Measurements from ENCODE around the gene PTPRM. TPM values are rescaled to one million over a fixed set of nuclear protein-coding genes. Genes with fewer than 3 reads are reported as not detected.

PTPRM gene
- total and polyA plus RNA-seq, 2 of the 8 experiments (the other 6 are each of a cell fraction or from before 2014, with no cell fraction given), result 4.1 to 7.0 TPM

DNA sequence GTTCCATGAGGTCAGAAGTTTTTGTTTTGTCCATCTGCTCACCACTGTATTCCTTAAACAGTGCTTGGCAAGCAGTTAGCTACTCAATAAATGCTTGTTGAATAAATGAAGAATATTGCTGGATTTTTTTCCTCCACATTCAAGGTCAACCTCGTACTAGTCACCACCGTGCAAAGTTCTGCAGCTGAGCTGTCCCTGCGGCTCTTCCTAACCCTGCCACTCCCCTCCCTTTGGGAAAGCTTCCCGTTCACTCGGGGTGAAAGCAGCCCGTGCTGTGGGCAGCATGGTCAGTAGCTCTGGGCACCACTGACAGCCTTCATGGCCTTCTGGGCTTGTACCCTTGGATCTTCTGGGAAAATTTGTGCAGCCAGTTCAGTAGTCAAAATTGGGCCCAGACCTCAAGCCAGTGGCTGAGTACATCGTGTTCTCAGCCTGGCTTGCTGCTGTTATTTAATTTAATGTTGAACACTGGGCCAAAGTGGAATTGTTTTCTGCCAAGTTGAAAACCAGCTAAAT lies 572.8 kb downstream of the PTPRM start:
- no peak overlapping the region for H3K4me3 ChIP-seq (ENCODE audit: extremely low read depth in 1 of 4, insufficient read depth in 2 of 4, low read depth in 3 of 4, low read length in 4 of 4)
- no peak overlapping the region for H2AK5ac ChIP-seq (ENCODE audit: low read depth, low read length)
- H2AFZ ChIP-seq (ENCODE audit: low read length), result no peak overlapping the region
- H4K8ac ChIP-seq (ENCODE audit: extremely low read depth, insufficient read depth, low read length), result no peak overlapping the region
- no peak overlapping the region for H2BK120ac ChIP-seq (replicated peaks; ENCODE audit: low read depth, low read length)
- H3K4me2 ChIP-seq (ENCODE audit: insufficient read depth in 1 of 2, low read depth in 2 of 2, low read length in 2 of 2), result no peak overlapping the region
- no peaks in the 10 kb centered on the region for H3K79me1 ChIP-seq (ENCODE audit: low read depth, low read length)
- CTCF ChIA-PET (ENCODE audit: partially characterized antibody), result no interaction called here
- H3K18ac ChIP-seq (ENCODE audit: extremely low read depth, low read length), result no peak overlapping the region
- POLR2A ChIA-PET (ENCODE audit: partially characterized antibody), result no interaction called here
- H3K9ac ChIP-seq (replicated peaks in 1 of 4; ENCODE audit: extremely low read depth in 1 of 4, low read depth in 3 of 4, low read length in 3 of 4), result no peak overlapping the region
- DNase-seq (ENCODE audit: low read depth in 1 of 2, low spot score in 2 of 2) (no peak), FAIRE-seq (no peak)
- no peak overlapping the region for H3K4ac ChIP-seq (replicated peaks; ENCODE audit: insufficient read length, low read depth, low read length)
- 94% methylated on average over 7 of the region's 7 CpGs; no CpG with 5 or more reads in 1 of the 2 experiments for WGBS, 2 experiments (ENCODE audit: extremely low coverage in 1 of 2, insufficient coverage in 1 of 2, insufficient read length in 1 of 2, insufficient replicate concordance in 2 of 2, low coverage in 1 of 2, low lambda C conversion rate in 2 of 2, missing lambda C conversion rate in 1 of 2)
- no peak overlapping the region for H2BK5ac ChIP-seq (ENCODE audit: low read depth, low read length)
- H3K36me3 ChIP-seq (ENCODE audit: control insufficient read depth in 2 of 4, insufficient read depth in 4 of 4, low read length in 3 of 4), result no peaks in the 10 kb centered on the region
- 0 out of 7 replicates have a peak, but pooled peaks cover 0 to 2% (median 0%) of the 10 kb centered on the region in 4 experiments for H3K4me1 ChIP-seq (replicated peaks in 1 of 4; ENCODE audit: control insufficient read depth in 3 of 4, insufficient read depth in 4 of 4, low read length in 3 of 4)
- no peak overlapping the region for H3K23ac ChIP-seq (ENCODE audit: insufficient read length)
- H3K27ac ChIP-seq (ENCODE audit: low read depth, low read length), result no peak overlapping the region
- H2BK20ac ChIP-seq (ENCODE audit: low read length), result no peak overlapping the region
- H3K9me3 ChIP-seq (ENCODE audit: insufficient read depth in 2 of 2, low read depth in 1 of 2, low read length in 1 of 2), result no peaks in the 10 kb centered on the region
- H2BK12ac ChIP-seq (ENCODE audit: low read depth, low read length), result no peak overlapping the region
- H2BK15ac ChIP-seq (ENCODE audit: low read length), result no peak overlapping the region
- no peak overlapping the region for H4K5ac ChIP-seq (ENCODE audit: insufficient read length, low read depth, low read length)
- no peak overlapping the region for H3K14ac ChIP-seq (ENCODE audit: insufficient read length)
- no peak overlapping the region for H4K91ac ChIP-seq (replicated peaks; ENCODE audit: insufficient read length, low read length)
- H3K79me2 ChIP-seq (ENCODE audit: control insufficient read depth in 1 of 2, insufficient read depth in 2 of 2, low read length in 2 of 2), result no peaks in the 10 kb centered on the region
- peaks cover 0 to 1% (median 0%) of the 10 kb centered on the region in 4 experiments; a peak in 1 of 7 replicates for H3K27me3 ChIP-seq (replicated peaks in 1 of 4; ENCODE audit: control insufficient read depth in 3 of 4, extremely low read depth in 1 of 4, insufficient read depth in 3 of 4, low read length in 3 of 4)
- no peaks in the 10 kb centered on the region for H3K23me2 ChIP-seq (ENCODE audit: low read depth, low read length)
- no peaks in the 10 kb centered on the region for H4K20me1 ChIP-seq (replicated peaks in 1 of 2; ENCODE audit: control insufficient read depth in 1 of 2, insufficient read depth in 2 of 2, low read length in 2 of 2)
- no peak overlapping the region for H3K56ac ChIP-seq (replicated peaks; ENCODE audit: insufficient read length, low read depth, low read length)
- TF ChIP-seq PHF8 (conservative IDR thresholded peaks at IDR 0.05; ENCODE audit: low read depth, low read length) (no peak), CREB1 (IDR thresholded peaks at IDR 0.05) (no peak), SIRT6 (IDR thresholded peaks at IDR 0.05; ENCODE audit: low read length) (no peak), KDM4A (IDR thresholded peaks at IDR 0.05; ENCODE audit: low read depth, low read length, severe bottlenecking) (no peak), HDAC6 (IDR thresholded peaks at IDR 0.05; ENCODE audit: low read depth, low read length) (no peak), RAD21 (IDR thresholded peaks at IDR 0.05 in 1 of 2, conservative IDR thresholded peaks at IDR 0.05 in 1 of 2; ENCODE audit: low read depth in 2 of 2, low read length in 2 of 2) (no peak)
